ENCODE measurements around the gene HYAL2.

DNA sequence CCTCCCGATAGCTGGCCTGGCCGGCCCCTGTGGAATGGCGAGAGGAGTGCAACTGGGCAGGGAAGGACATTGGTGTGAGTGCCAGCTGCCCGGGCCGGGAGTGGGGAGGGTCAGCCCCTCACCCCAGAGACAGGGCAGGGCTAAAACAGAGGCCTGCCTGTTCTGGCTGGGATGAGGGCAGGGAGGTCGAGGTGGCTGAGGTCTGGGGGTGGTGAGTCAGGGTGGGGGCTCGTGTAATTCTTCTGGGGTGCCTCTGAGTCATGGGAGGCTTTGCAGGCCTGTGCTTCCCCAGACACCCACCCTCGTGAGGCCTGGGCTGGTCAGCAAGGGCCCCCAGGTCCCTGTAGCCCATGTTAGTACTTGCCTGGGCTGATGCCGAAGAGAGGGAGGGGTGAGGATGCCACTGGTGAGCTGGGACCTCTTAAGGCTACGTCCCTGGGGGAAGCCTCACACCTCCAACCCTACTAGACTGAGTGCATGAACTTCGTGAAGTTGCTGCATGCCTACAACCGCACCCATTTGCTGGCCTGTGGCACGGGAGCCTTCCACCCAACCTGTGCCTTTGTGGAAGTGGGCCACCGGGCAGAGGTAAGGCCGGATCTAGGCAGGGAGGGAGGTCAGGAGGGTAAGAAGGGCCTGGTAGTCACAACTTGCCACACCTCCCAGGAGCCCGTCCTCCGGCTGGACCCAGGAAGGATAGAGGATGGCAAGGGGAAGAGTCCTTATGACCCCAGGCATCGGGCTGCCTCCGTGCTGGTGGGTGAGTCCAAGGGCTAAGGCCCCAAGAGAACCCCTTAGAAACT is 51.9 kb downstream of the HYAL2 start:
- TF ChIP-seq, protein P1, sequence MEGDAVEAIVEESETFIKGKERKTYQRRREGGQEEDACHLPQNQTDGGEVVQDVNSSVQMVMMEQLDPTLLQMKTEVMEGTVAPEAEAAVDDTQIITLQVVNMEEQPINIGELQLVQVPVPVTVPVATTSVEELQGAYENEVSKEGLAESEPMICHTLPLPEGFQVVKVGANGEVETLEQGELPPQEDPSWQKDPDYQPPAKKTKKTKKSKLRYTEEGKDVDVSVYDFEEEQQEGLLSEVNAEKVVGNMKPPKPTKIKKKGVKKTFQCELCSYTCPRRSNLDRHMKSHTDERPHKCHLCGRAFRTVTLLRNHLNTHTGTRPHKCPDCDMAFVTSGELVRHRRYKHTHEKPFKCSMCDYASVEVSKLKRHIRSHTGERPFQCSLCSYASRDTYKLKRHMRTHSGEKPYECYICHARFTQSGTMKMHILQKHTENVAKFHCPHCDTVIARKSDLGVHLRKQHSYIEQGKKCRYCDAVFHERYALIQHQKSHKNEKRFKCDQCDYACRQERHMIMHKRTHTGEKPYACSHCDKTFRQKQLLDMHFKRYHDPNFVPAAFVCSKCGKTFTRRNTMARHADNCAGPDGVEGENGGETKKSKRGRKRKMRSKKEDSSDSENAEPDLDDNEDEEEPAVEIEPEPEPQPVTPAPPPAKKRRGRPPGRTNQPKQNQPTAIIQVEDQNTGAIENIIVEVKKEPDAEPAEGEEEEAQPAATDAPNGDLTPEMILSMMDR (IDR thresholded peaks at IDR 0.05; ENCODE audit: poor library complexity, severe bottlenecking) = no peak
- TF ChIP-seq EP300 (conservative IDR thresholded peaks at IDR 0.05; ENCODE audit: poor library complexity, severe bottlenecking) = no peak

Data from neural cell (in vitro differentiated cells).